HG02973 (cell line): ENCODE data around the gene SLFNL1.
A peak's percentile ranks its signal among the peaks of the same experiment; 100 is the strongest.

Source experiments
- ATAC-seq: cut with Tn5 transposase; IDR thresholded peaks from one replicate; pipeline ENCODE4 v1.9.1; 2021; ENCODE audit warnings: moderate library complexity; ENCODE audit not compliant: unreplicated experiment

SLFNL1 gene

DNA sequence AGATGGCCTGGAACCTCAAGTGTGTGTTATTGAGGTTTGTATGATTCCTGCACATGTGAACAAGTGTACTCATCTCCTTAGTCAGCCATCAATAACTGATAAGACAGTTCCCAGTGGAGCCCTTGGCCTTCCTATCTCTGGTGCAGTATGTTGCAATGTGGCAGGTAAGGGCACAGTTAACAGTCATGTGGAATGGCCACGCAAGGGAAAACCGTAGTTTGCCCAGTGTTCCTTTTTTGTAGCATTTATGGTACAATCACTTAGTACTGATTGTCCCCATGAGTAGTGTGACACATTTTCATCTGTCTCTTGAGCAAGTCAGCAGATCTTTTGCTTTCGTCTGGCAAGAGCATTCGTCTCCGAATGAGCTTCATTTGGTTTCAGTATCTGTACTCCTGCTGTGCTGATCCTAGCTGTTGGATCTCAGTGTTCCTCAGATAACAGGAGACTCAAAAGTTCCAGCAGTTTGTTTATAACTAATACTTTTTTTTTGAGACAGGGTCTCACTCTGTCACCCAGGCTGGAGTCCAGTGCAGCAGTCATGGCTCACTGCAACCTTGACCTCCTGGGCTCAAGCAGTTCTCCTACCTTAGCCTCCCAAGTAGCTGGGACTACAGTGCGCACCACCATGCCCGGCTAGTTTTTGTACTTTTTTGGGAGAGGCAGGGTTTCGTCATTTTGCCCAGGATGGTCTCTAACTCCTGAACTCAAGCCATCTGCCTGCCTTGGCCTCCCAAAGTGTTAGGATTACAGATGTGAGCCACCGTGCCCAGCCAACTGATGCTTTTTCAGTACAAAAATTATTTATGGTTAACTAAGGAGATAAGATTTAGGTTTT is 33.9 kb downstream of the SLFNL1 start:
- no peak for ATAC-seq

DNA sequence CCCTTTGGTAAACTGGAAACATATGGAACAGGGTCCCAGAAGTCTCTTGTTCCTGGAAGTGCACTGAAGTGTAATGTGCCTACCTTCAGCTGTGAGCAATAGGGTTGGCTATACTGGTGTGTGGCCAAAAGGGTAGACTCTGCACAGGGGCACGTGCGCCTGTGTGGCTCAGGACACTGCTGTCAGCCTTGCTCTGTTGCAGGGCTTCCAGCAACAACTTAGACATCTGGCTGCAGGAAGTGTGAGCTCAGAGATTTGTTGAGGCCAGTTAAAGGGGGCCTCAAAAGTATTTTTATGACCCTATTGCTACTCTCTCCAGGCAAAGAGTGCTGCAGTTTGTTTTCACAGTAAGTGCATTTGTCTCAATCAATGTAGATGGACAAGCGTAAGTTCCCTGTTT is 34.6 kb downstream of the SLFNL1 start:
- no peak for ATAC-seq

DNA sequence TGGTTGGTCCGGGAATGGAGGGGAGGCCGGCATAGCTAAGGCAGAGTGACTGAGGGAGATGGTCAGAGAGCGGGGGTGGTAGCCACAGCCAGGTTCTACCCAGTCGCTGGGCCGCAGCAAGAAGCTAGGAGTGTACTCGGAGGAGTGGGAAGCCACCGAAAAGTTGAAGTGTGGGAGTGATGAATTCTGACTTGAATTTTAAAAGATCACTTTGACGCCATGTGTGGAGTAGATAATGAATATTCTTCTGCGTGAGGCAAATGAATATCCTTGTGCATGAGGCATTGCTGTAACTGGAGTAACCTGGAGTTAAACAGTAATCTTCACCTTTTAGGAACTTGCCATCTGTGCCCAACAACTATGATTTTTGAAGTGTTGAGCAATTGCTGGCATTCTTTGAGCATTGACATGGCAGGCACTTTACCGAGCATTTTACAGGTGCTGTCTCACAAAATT is 35.2 kb downstream of the SLFNL1 start:
- no peak for ATAC-seq

DNA sequence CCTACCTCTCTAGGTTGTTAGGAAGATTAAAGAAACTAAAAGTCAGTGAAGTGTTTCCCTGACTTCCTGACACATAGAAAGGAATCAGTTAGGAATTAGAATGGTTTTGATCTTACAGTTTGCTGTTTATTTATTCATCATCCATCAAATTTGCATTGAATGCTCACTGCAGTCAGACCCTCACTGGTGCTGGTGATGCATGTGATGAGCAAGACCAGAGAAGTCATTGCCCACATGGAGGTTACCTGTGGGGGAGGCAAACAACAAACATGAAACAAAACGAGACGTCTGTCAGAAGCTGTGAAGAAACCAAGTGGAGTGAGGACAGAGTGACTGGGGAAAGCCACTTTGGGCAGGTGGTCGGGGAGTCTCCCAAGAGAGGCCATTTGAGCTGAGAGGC is 35.6 kb downstream of the SLFNL1 start:
- no peak for ATAC-seq

DNA sequence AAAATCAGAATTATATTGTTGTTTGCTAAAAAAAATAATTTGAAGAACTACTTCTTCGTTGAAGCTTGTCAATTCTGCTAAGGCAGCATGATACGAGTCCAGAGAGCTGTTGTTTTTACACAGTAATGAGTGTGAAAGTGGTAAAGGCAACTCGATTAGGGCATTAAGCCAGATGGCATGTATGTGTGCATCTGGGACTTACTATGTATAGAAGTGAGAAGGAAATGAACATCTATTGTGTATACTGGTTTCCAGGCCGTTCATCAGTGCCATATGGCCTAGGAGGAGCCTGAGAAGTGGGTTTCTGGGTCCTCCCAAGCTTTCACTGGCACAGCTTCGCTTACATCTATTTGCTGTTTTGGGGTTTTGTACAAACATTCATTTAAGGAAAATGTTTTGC is 36.4 kb downstream of the SLFNL1 start:
- no peak for ATAC-seq

DNA sequence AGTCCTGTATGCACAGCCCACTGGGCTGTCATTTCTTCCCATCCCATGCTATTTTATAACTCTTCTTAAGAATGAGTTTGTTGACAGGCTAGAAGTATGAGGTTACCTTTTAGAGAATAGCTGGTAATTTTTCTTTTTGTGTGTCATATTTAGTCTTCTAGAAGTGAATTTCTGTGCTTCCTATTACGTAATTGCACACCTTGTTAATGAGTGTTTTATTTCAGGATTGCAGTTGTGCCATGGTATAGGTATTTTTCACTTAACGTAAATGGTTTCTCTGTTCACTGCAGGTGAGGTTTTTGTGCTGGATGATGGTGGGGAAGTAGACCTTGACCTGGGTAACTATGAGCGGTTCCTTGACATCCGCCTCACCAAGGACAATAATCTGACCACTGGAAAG is 37.0 kb downstream of the SLFNL1 start:
- no peak for ATAC-seq

DNA sequence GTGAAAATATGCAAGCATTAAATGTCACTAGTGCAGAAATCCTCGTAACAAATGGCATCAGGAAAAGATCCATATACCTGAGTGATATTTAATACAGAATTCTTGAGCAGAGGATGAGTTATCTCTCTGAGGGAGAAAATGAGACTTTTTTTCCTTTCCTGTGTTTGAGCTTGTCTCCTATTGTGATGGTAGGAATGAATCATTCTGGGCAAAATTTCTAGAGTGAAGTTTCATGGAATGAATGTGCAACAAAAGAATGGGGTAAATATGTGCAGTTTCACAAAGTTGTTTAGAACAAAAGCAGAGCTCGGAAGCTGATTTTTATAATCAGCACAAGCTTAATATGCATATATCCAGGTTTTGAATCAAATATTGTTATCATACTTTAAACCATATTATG is 37.5 kb downstream of the SLFNL1 start:
- ATAC-seq = no peak

DNA sequence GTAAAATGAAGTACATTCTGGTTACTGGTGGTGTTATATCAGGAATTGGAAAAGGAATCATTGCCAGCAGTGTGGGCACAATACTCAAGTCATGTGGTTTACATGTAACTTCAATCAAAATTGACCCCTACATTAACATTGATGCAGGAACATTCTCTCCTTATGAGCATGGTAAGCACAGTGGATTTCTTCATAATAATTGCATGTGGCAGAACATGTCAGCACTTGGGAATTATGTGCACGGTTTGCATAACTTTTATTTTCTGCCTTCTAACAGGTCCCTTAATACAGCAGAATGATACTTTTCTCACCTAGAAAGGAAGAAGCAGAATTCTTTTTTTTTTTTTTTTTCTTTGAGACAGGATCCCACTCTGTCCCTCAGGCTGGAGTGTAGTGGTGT is 38.2 kb downstream of the SLFNL1 start:
- no peak for ATAC-seq

DNA sequence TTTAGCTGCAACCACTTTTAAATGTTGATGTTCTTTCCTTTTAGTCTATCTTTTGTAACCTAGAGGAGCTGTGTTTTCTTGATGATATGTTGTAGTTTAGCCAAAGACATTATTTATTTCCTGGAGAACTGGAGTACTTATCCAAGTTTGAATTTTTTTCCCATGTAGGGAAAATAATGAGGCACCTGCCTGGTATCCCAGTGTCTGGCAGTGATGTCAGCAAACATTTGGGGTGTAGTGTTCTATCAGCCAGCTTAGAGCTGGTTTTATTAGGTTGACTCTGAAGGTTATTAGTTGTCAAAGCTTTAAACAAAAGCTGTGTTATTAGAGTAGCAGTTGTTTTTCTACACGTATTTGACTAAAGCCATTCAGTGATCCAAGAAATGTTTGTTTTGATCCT is 38.8 kb downstream of the SLFNL1 start:
- no peak for ATAC-seq

DNA sequence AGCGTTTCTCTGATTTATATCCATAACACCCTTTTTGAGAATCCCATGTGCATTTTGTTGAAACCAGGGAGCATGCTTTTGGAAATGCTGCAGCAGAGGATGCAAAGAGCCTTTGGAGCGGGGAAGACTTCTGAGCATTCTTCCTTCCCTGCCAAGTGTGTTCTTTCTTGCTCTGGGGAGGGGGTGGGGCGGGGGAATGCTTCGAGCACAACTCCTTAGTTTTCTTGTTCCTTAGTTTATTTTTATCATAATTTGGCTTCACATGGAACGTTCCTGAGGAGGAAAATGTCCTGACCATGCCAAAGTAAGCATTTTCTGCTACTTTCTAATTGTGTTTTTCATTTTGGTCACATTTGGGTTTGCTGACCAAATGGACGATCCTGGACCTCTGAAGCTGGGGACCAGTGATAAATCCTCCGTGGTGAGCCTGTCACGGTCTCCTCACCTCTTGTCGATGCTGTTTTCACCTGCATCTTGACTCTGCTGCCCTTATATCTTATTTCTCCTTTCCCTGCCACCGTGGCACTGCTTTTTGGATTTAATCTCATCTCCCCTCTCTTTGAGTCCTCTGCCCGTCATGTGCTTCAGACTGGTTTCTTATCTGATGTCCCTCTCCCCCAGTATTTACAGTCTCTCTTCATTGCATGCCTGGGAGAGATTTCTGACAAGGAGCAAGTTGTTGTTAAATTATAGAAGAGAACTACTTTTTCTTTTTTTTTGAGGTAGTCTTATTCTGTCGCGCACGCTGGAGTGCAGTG is 39.7 kb downstream of the SLFNL1 start:
- no peak for ATAC-seq

DNA sequence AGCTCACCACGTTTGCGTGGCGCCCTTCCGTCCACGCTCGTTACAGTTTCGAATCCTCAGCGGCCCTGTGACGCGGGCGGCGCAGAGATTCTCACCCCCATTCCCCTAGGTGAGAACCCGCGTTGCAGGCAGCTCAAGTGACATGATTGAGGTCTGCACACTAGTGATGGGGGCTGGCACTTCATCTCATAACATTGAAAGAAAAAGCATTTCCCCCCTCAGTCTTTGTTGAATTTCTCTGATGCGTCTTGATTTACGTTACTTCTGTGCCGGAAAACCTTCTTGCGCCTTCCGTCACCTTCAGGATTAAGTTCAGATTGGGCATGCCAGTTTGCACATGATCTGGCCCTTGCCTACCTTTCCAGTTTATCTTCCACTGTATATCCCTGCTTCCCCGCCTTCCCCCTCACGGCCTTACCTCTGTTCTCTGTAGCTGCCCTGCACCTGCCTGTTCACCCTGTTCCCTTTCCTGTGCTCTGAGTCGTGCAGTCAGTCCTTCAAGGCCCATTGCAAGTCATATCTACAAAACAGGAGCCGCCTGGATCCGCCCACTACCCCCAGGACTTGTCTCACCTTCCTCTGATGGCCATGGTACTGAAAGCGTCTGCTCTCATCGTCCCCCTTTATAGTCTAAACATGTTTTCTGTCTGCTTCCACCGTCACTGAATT is 40.9 kb downstream of the SLFNL1 start:
- ATAC-seq = peak; percentile 3

DNA sequence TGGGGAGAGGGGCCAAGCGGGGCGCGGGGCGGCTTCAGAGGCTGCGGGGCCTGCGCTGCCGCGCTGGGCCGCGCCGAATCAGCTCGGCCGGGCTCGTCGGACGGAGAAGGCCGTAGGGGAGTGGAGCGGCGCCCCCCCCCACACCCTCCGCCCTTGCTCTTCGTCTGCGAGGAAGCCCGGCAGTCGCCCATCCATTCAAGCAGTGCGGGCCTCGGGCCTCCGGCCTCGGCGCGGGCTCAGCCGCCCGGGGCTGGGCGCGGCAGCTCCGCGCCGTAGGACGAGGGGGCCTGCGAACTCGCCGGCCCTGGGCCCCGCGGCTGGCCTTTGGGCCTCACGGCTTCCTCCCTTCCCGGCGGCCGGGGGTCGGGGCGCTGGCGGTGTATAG is 41.5 kb downstream of the SLFNL1 start:
- ATAC-seq = peak; percentile 16

DNA sequence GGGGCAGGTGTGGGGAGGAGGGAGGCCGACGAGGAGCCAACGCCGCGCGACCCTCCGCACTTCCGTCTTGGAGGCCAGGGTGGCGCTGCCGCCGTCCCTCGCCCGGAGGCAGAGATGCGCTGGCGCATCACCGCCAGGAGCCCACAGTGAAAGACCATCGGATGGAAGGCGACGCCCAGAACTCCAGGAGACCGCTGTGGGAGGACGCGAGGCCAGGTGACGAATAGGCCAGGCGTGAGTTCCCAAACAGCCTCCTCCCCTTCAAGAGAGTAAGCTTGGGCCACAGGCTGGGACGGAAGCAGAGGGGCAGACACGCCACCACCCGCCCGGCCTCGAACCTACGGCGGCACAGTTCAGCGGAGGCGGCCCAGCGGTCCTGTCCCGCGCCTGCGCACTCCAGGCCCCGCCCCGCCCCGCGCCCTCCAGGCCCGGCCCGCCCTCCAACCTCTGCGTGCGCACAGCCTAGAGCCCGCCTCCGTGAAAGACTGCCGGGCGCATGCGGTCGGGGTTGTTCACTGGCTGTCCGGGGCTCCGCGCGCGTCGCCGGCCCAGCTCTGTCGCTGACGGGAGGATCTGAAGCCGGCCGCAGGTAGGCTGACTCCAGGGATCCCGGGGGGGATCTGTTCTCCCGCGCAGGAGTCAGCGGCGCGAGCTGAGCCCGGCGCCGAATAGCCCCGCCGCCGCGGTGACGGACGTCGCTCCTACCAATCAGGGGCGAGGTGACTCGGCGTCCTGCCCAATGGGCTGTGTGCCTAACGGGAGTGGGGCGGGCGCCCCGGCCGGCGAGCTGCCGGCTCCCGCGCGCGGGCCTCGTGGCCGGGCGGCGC is 42.1 kb downstream of the SLFNL1 start, which contains the start of gene CTPS1:
Gene CTPS1, plus strand, starts transcription at position 456 of the 827 bp plus-strand sequence. CDS start 3,595 bp downstream, outside the sequence.
- ATAC-seq = peak; percentile 84

DNA sequence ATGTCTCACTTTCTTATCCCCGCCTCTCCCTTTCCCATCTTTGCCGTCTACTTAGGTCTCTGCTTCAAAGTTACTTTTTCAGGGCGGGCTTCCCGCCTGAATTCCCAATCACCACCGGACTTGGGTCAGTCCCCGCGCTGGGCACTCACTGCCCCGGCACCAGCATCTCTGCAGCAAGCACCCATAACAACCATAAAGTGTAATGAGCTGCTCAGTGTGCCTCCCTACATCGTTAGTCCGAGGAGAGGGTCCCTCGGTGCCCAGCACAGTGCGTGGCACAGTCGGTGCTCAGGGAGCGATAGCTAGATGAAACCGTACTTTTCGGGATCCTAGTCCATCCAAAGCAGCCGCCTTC is 42.7 kb downstream of the SLFNL1 start:
- no peak for ATAC-seq

DNA sequence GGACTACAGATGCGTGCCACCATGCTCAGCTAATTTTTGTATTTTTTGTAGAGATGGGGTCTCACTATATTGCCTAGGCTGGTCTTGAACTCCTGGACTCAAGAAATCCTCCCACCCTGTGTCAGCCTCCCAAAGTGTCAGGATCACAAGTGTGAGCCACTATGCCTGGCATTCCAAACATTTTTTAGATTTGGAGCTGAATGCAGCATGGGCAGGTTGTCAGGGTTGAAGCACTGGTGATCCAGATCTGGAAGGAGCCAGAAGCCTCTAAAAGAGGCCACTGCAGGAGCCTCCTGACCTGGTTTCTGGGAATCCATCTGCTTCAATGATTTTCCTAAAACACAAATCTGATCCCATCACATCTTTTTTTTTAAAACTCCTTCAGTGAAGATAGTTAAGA is 43.8 kb downstream of the SLFNL1 start:
- no peak for ATAC-seq

DNA sequence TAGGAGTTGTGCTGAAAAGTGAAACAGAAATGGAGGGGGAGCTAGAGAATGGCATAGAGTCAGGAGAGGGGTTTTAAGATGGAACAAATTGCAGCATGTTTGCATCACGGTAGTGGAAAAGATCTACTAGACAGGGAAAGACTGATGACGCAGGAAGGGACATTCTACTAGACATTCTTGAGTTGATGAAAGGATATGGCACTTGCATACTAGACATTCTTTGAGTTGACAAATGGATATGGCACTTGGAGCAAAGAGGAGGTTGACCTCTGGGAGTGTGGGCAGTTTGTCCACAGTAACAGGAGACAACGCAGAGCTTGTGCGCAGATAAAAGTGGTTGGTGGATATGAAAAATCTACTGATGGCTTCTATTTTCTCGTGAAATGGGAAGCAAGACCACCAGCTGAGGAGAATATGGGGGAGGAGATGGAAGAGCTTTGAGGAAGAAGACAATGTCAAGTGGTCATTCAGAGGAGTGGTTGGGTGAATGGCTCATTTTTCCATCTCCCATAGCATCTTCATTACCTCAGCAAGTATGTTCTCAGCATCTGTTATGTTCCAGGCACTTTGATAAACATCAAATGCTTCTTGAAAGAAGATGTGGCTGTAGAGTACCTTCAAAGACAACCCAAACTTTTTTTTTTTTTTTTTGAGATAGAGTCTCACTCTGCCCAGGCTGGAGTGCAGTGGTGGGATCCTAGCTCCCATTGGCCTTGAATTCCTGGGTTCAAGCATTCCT is 44.4 kb downstream of the SLFNL1 start:
- ATAC-seq = no peak

DNA sequence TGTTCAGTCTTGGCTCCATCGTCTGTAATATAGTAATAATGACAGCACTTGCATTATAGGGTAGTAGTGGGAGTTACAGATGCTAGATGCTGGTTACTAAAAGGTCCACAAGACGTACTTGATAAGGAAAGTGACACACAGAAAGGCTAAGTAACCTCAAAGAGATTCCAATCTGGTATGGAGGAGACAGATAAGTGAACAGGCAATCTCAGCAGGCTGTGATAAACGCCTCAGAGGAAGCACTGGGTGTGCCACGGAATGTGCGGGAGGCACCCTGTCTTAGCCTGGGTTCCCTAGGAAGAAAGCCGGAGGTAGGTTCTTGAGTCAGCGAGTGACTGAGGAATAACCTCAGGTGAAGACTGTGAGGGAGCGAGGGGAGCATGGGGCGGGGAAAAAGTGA is 46.6 kb downstream of the SLFNL1 start:
- no peak for ATAC-seq

DNA sequence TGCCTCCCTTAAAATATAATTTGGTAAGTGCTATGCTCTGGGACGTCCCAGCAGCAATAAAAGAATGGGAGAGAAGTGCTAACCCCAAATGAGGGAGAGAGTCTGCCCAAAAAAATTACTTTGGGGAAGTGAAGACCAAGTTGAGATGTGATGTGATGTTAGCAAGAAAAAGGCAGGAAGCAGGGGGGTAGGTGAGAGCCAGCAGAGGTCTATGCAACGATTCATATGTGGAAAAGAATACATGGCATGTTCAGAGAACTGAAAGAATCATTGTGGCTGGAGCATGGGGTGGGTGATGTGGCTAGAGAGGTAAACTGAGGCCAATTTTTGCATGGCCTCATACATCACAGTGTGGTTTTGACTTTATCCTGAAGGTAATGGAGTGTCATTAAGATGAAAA is 47.6 kb downstream of the SLFNL1 start:
- ATAC-seq = no peak

DNA sequence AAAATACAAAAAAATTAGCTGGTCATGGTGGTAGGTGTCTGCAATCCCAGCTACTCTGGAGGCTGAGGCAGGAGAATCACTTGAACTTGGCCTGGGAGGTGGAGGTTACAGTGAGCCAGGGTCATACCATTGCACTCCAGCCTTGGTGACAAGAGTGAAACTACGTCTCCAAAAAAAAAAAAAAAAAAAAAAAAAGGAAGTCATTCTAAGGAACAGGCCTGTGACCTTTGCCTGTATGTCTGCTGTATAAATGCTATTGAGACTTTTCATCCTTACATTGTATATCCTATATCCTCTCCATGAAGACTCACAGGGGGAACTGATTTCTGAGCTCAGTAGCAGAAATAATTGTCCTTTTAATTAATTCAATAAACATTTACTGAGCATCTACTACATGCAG is 49.6 kb downstream of the SLFNL1 start:
- no peak for ATAC-seq

DNA sequence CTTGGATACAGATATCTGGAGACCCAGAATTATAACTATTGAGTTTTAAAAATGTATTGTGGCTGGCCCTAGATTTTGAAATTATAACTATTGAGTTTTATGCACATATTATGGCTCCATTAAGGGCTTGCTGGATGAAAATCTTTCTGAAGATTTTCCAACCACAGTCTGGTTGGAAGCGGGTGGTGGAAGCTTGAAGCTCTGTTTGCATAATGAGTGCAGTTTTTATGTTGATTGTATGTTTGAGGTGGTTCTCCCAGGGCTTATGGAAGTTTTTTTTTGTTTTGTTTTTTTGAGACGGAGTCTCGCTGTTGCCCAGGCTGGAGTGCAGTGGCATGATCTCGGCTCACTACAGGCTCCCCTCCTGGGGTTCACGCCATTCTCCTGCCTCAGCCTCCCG is 52.1 kb downstream of the SLFNL1 start:
- no peak for ATAC-seq
